HepG2 (cell line): Measurements from ENCODE around the gene KLHDC2. TPM values are rescaled to one million over a fixed set of nuclear protein-coding genes. Genes with fewer than 3 reads are reported as not detected.

ENCODE experiments used
- AGO2 ChIP-seq: fragments of 200-400 bp; formaldehyde crosslinking; optimal IDR thresholded peaks from 2 replicates; pipeline ENCODE3; 2017; ENCODE audit warnings: mild to moderate bottlenecking, low read depth, low read length, moderate library complexity
- AKAP8 ChIP-seq: sonication (generic); formaldehyde crosslinking; IDR thresholded peaks from 2 replicates; pipeline ENCODE4 v1.5.1; 2020; ENCODE audit warnings: mild to moderate bottlenecking, missing genetic modification reagents
- CEBPB ChIP-seq: IDR thresholded peaks from 2 replicates; pipeline ENCODE4 v1.6.1; 2011; ENCODE audit warnings: low read depth, low read length, improper control_type of control experiment, borderline replicate concordance
- GABPA ChIP-seq, 2 experiments: IDR thresholded peaks; 2 replicates each; pipeline ENCODE4 v1.6.1; 2011 to 2016; ENCODE audit warnings: low read depth in 2 of 2, low read length in 1 of 2, missing biosample characterization in 1 of 2, missing genetic modification characterization in 1 of 2
- GABPB1 ChIP-seq: IDR thresholded peaks from 2 replicates; pipeline ENCODE4 v1.6.1; 2016; ENCODE audit warnings: mild to moderate bottlenecking, missing genetic modification reagents, moderate library complexity, missing compliant biosample characterization
- GLI4 ChIP-seq: sonication (generic); formaldehyde crosslinking; IDR thresholded peaks from 2 replicates; pipeline ENCODE4 v1.5.1; 2020; ENCODE audit warnings: missing genetic modification reagents, mild to moderate bottlenecking, moderate library complexity, borderline replicate concordance
- HNRNPK ChIP-seq: fragments of 200-400 bp; formaldehyde crosslinking; IDR thresholded peaks from 2 replicates; pipeline ENCODE4 v1.6.1; 2018; ENCODE audit warnings: low read length, low read depth, moderate library complexity, mild to moderate bottlenecking; ENCODE audit not compliant: poor library complexity, severe bottlenecking
- KDM2A ChIP-seq: sonication (generic); formaldehyde crosslinking; IDR thresholded peaks from 2 replicates; pipeline ENCODE4 v1.4.0; 2020; ENCODE audit warnings: low read depth, missing genetic modification reagents, borderline replicate concordance
- KDM6A ChIP-seq: IDR thresholded peaks from 2 replicates; pipeline ENCODE4 v1.6.1; 2016; ENCODE audit warnings: low read depth
- KLF9 ChIP-seq: IDR thresholded peaks from 2 replicates; pipeline ENCODE4 v1.6.1; 2016; ENCODE audit warnings: low read depth
- LBX2 ChIP-seq: sonication (generic); formaldehyde crosslinking; IDR thresholded peaks from 2 replicates; pipeline ENCODE4 v1.5.0; 2020; ENCODE audit warnings: missing genetic modification reagents, mild to moderate bottlenecking, borderline replicate concordance
- NFE2L2 ChIP-seq: fragments of 150-350 bp; IDR thresholded peaks from 2 replicates; pipeline ENCODE4 v1.6.1; 2014; ENCODE audit warnings: low read length
- REL ChIP-seq: sonication (generic); formaldehyde crosslinking; conservative IDR thresholded peaks from 2 replicates; pipeline ENCODE4 v1.8.0; 2022; ENCODE audit warnings: mild to moderate bottlenecking, missing genetic modification reagents, moderate library complexity
- SMYD3 ChIP-seq: sonication (generic); formaldehyde crosslinking; IDR thresholded peaks from 2 replicates; pipeline ENCODE4 v1.8.1; 2023; ENCODE audit warnings: mild to moderate bottlenecking, missing genetic modification reagents
- SOX5 ChIP-seq: IDR thresholded peaks from 2 replicates; pipeline ENCODE4 v1.6.1; 2016; ENCODE audit warnings: borderline replicate concordance
- SP2 ChIP-seq: sonication (generic); formaldehyde crosslinking; IDR thresholded peaks from 2 replicates; pipeline ENCODE4 v1.5.1; 2020; ENCODE audit warnings: mild to moderate bottlenecking, missing genetic modification reagents
- SRSF9 ChIP-seq: fragments of 200-400 bp; formaldehyde crosslinking; IDR thresholded peaks from 2 replicates; pipeline ENCODE4 v1.6.1; 2018; ENCODE audit warnings: borderline replicate concordance, mild to moderate bottlenecking, low read depth, low read length; ENCODE audit not compliant: insufficient read depth, poor library complexity, severe bottlenecking
- TARDBP ChIP-seq: sonication (generic); formaldehyde crosslinking; IDR thresholded peaks from 2 replicates; pipeline ENCODE4 v1.8.0; 2022; ENCODE audit warnings: mild to moderate bottlenecking, missing genetic modification reagents
- TGIF2 ChIP-seq: IDR thresholded peaks from 2 replicates; pipeline ENCODE4 v1.6.1; 2016; ENCODE audit warnings: control low read depth, missing compliant biosample characterization
- ZFP36 ChIP-seq: fragments of 150-350 bp; IDR thresholded peaks from 2 replicates; pipeline ENCODE4 v1.6.1; 2018; ENCODE audit warnings: borderline replicate concordance, low read length, low read depth; ENCODE audit not compliant: partially characterized antibody
- ZNF484 ChIP-seq: sonication (generic); formaldehyde crosslinking; IDR thresholded peaks from 2 replicates; pipeline ENCODE4 v1.5.1; 2020; ENCODE audit warnings: mild to moderate bottlenecking, low read depth, missing genetic modification reagents, borderline replicate concordance
- ZNF562 ChIP-seq: sonication (generic); formaldehyde crosslinking; IDR thresholded peaks from 2 replicates; pipeline ENCODE4 v1.8.0; 2022; ENCODE audit warnings: missing genetic modification reagents, borderline replicate concordance
- ZNF563 ChIP-seq: sonication (generic); formaldehyde crosslinking; IDR thresholded peaks from 2 replicates; pipeline ENCODE4 v1.8.0; 2022; ENCODE audit warnings: mild to moderate bottlenecking, moderate library complexity, missing genetic modification reagents
- ZNF577 ChIP-seq: sonication (generic); formaldehyde crosslinking; IDR thresholded peaks from 2 replicates; pipeline ENCODE4 v1.4.0; 2020; ENCODE audit warnings: mild to moderate bottlenecking, low read depth, missing genetic modification reagents, borderline replicate concordance
- ZSCAN31 ChIP-seq: sonication (generic); formaldehyde crosslinking; IDR thresholded peaks from 2 replicates; pipeline ENCODE4 v1.5.0; 2020; ENCODE audit warnings: low read depth, mild to moderate bottlenecking, missing genetic modification reagents
- ZUFSP ChIP-seq: sonication (generic); formaldehyde crosslinking; IDR thresholded peaks from 2 replicates; pipeline ENCODE4 v1.9.0; 2021; ENCODE audit warnings: missing genetic modification reagents, mild to moderate bottlenecking, borderline replicate concordance
- polyA plus RNA-seq, 8 experiments: library from polyadenylated mRNA; depleted of rRNA in 3 of 8; stranded (reverse) in 7 of 8; unstranded in 1 of 8; fragments of >200 nt; fragmentation: Illumina TruSeq in 4 of 8; extraction: Trizol in 4 of 8; gene quantifications; 2 replicates each; pipeline versions ENCODE4 v1.2.1 to v1.2.3, GENCODE V29; 2011 to 2016; ENCODE audit warnings: low read depth in 4 of 8, missing spikeins in 1 of 8, mixed read lengths in 1 of 8; ENCODE audit not compliant: insufficient read depth in 1 of 8
- total RNA-seq, 5 experiments: library from RNA; depleted of rRNA; stranded (reverse); fragments of >200 nt; fragmentation: Illumina TruSeq; extraction: Trizol; gene quantifications; 2 replicates each; pipeline ENCODE4 v1.2.3, GENCODE V29; 2016; ENCODE audit warnings: low read depth in 1 of 5
- TF ChIP-seq, protein P1 (sequence below): IDR thresholded peaks from 2 replicates; pipeline ENCODE4 v1.6.1; 2016
- TF ChIP-seq, protein P2 (sequence below): sonication (generic); formaldehyde crosslinking; IDR thresholded peaks from 2 replicates; pipeline ENCODE4 v1.5.0; 2020; ENCODE audit warnings: missing genetic modification reagents

The KLHDC2 gene
- total and polyA plus RNA-seq, 2 of the 13 experiments (the other 11 are each of a cell fraction or from before 2014, with no cell fraction given): 95.5 to 170 TPM

- TF ChIP-seq CEBPB (peak; percentile 25; the same call in 1 of the 2 replicates), TGIF2 (CRISPR knock-in tag) (no peak), SMYD3 (no peak), ZFP36 (no peak), SOX5 (CRISPR knock-in tag) (peak; percentile 82), AGO2 (no peak), LBX2 (CRISPR knock-in tag) (no peak), SP2 (CRISPR knock-in tag) (no peak), KLF9 (CRISPR knock-in tag) (no peak; the same call in 1 of the 2 replicates), ZNF484 (no peak), AKAP8 (peak; percentile 78; the same call in 1 of the 2 replicates), ZNF577 (CRISPR knock-in tag) (no peak), NFE2L2 (no peak), REL (no peak), SRSF9 (no peak), TARDBP (peak; percentile 86; the same call in 1 of the 2 replicates), ZUFSP (CRISPR knock-in tag) (no peak), GLI4 (CRISPR knock-in tag) (no peak), KDM2A (CRISPR knock-in tag) (0 out of 2 replicates have a peak, but pooled peaks have one; percentile 29), ZNF562 (no peak), ZNF563 (CRISPR knock-in tag) (no peak), GABPA (IDR thresholded peaks at IDR 0.05; ENCODE audit: low read depth, low read length) (no peak), GABPA (CRISPR knock-in tag; IDR thresholded peaks at IDR 0.05; ENCODE audit: low read depth) (peak; percentile 70), GABPB1 (CRISPR knock-in tag) (peak; percentile 13; the same call in 1 of the 2 replicates), HNRNPK (no peak), ZSCAN31 (CRISPR knock-in tag) (peak; percentile 63; the same call in 1 of the 2 replicates), KDM6A (CRISPR knock-in tag) (peak; percentile 93)
- TF ChIP-seq, protein P1, sequence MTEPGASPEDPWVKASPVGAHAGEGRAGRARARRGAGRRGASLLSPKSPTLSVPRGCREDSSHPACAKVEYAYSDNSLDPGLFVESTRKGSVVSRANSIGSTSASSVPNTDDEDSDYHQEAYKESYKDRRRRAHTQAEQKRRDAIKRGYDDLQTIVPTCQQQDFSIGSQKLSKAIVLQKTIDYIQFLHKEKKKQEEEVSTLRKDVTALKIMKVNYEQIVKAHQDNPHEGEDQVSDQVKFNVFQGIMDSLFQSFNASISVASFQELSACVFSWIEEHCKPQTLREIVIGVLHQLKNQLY: peak; percentile 67
- TF ChIP-seq, protein P2, sequence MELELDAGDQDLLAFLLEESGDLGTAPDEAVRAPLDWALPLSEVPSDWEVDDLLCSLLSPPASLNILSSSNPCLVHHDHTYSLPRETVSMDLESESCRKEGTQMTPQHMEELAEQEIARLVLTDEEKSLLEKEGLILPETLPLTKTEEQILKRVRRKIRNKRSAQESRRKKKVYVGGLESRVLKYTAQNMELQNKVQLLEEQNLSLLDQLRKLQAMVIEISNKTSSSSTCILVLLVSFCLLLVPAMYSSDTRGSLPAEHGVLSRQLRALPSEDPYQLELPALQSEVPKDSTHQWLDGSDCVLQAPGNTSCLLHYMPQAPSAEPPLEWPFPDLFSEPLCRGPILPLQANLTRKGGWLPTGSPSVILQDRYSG (CRISPR knock-in tag): no peak
Observed at GRCh38 chr14:49770212-49770817, 2.4 kb downstream of the KLHDC2 start (continued).
